ENCODE data around the gene CPM.

DNA sequence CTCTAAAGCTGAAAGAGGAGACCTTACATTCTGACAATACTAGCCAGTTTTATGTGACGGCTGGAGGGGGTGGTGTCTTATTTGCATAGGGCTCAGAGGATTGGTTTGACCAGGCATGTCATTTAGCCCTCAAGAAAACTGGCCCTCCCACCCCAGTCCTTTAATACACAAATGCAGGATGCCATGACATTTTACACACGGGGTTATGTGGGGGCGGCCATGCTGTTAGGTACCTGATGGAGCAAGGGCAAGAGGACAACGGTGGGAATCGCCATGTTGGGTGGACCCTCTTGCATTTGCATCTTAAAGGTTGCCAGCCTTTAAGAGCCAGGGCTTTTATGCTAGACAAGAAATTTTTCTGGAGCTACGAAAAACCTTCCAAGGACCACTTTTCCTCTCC is 101.7 kb downstream of the CPM start:
- TF ChIP-seq ZFP30 (CRISPR knock-in tag; IDR thresholded peaks at IDR 0.05) (no peak), ZNF70 (CRISPR knock-in tag; IDR thresholded peaks at IDR 0.05) (no peak), ZC3H10 (CRISPR knock-in tag; IDR thresholded peaks at IDR 0.05) (no peak), TOX (CRISPR knock-in tag; IDR thresholded peaks at IDR 0.05; ENCODE audit: borderline replicate concordance) (no peak), TCF4 (CRISPR knock-in tag; IDR thresholded peaks at IDR 0.05; ENCODE audit: borderline replicate concordance) (no peak), ARNTL (CRISPR knock-in tag; IDR thresholded peaks at IDR 0.05; ENCODE audit: borderline replicate concordance, low read depth) (no peak), ESRRG (CRISPR knock-in tag; IDR thresholded peaks at IDR 0.05) (no peak), PPARA (CRISPR knock-in tag; IDR thresholded peaks at IDR 0.05; ENCODE audit: borderline replicate concordance) (no peak), ISL1 (CRISPR knock-in tag; IDR thresholded peaks at IDR 0.05) (no peak), SNAI2 (CRISPR knock-in tag; IDR thresholded peaks at IDR 0.05) (no peak)
- TF ChIP-seq, protein P1, sequence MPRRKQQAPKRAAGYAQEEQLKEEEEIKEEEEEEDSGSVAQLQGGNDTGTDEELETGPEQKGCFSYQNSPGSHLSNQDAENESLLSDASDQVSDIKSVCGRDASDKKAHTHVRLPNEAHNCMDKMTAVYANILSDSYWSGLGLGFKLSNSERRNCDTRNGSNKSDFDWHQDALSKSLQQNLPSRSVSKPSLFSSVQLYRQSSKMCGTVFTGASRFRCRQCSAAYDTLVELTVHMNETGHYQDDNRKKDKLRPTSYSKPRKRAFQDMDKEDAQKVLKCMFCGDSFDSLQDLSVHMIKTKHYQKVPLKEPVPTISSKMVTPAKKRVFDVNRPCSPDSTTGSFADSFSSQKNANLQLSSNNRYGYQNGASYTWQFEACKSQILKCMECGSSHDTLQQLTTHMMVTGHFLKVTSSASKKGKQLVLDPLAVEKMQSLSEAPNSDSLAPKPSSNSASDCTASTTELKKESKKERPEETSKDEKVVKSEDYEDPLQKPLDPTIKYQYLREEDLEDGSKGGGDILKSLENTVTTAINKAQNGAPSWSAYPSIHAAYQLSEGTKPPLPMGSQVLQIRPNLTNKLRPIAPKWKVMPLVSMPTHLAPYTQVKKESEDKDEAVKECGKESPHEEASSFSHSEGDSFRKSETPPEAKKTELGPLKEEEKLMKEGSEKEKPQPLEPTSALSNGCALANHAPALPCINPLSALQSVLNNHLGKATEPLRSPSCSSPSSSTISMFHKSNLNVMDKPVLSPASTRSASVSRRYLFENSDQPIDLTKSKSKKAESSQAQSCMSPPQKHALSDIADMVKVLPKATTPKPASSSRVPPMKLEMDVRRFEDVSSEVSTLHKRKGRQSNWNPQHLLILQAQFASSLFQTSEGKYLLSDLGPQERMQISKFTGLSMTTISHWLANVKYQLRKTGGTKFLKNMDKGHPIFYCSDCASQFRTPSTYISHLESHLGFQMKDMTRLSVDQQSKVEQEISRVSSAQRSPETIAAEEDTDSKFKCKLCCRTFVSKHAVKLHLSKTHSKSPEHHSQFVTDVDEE (CRISPR knock-in tag; IDR thresholded peaks at IDR 0.05) = no peak
- TF ChIP-seq, protein P2, sequence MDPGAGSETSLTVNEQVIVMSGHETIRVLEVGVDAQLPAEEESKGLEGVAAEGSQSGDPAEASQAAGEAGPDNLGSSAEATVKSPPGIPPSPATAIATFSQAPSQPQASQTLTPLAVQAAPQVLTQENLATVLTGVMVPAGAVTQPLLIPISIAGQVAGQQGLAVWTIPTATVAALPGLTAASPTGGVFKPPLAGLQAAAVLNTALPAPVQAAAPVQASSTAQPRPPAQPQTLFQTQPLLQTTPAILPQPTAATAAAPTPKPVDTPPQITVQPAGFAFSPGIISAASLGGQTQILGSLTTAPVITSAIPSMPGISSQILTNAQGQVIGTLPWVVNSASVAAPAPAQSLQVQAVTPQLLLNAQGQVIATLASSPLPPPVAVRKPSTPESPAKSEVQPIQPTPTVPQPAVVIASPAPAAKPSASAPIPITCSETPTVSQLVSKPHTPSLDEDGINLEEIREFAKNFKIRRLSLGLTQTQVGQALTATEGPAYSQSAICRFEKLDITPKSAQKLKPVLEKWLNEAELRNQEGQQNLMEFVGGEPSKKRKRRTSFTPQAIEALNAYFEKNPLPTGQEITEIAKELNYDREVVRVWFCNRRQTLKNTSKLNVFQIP (CRISPR knock-in tag; IDR thresholded peaks at IDR 0.05; ENCODE audit: borderline replicate concordance, low read depth) = no peak
- TF ChIP-seq, protein P3, sequence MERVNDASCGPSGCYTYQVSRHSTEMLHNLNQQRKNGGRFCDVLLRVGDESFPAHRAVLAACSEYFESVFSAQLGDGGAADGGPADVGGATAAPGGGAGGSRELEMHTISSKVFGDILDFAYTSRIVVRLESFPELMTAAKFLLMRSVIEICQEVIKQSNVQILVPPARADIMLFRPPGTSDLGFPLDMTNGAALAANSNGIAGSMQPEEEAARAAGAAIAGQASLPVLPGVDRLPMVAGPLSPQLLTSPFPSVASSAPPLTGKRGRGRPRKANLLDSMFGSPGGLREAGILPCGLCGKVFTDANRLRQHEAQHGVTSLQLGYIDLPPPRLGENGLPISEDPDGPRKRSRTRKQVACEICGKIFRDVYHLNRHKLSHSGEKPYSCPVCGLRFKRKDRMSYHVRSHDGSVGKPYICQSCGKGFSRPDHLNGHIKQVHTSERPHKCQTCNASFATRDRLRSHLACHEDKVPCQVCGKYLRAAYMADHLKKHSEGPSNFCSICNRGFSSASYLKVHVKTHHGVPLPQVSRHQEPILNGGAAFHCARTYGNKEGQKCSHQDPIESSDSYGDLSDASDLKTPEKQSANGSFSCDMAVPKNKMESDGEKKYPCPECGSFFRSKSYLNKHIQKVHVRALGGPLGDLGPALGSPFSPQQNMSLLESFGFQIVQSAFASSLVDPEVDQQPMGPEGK (CRISPR knock-in tag; IDR thresholded peaks at IDR 0.05; ENCODE audit: borderline replicate concordance) = no peak
